Hindlimb muscle (tissue), 1 donor: ENCODE measurements around the gene NIPAL3. TPM values are rescaled to one million over a fixed set of nuclear protein-coding genes. Genes with fewer than 3 reads are reported as not detected.

Experiments
- DNase-seq: peaks from one replicate; pipeline ENCODE4 v3.0.0-alpha.2; 2013
- polyA plus RNA-seq: library from polyadenylated mRNA; unstranded; fragments of 120-200 nt; gene quantifications from one replicate; pipeline ENCODE4 v1.2.1, GENCODE V29; 2013; ENCODE audit not compliant: insufficient read length

NIPAL3 gene
- polyA plus RNA-seq, 1 donor, result 4.5 TPM

- no peak for DNase-seq
Measured at GRCh38 chr1:24391882-24392603, 23.6 kb upstream of the NIPAL3 start.

- DNase-seq, result no peak
Measured at GRCh38 chr1:24392604-24392946, 23.0 kb upstream of the NIPAL3 start.

- DNase-seq, result no peak
Measured at GRCh38 chr1:24392982-24393650, 22.5 kb upstream of the NIPAL3 start.

- no peak for DNase-seq
Measured at GRCh38 chr1:24393892-24394291, 21.7 kb upstream of the NIPAL3 start.

- DNase-seq, result no peak
Measured at GRCh38 chr1:24400065-24400464, 15.5 kb upstream of the NIPAL3 start.

- DNase-seq, result no peak
Measured at GRCh38 chr1:24403806-24404205, 11.8 kb upstream of the NIPAL3 start.

- no peak for DNase-seq
Measured at GRCh38 chr1:24406788-24407187, 8.8 kb upstream of the NIPAL3 start.

GRCh38 chr1:24409535-24409934 is 6.1 kb upstream of the NIPAL3 start:
- DNase-seq, result no peak

GRCh38 chr1:24410750-24411149 is 4.9 kb upstream of the NIPAL3 start:
- no peak for DNase-seq

GRCh38 chr1:24411963-24412362 is 3.6 kb upstream of the NIPAL3 start:
- no peak for DNase-seq

- no peak for DNase-seq
Measured at GRCh38 chr1:24412408-24412807, 3.2 kb upstream of the NIPAL3 start.

GRCh38 chr1:24413350-24414163 is 2.0 kb upstream of the NIPAL3 start, which contains the start of gene STPG1:
STPG1 (minus strand) TSS chr1:24413782; CDS start chr1:24401388, 12,394 bp downstream.
- DNase-seq, result peak; percentile 69

GRCh38 chr1:24414775-24415333 is 748 bp upstream of the NIPAL3 start:
- DNase-seq, result no peak

GRCh38 chr1:24415910-24416665 is 486 bp downstream of the NIPAL3 start:
- no peak for DNase-seq

- DNase-seq, result no peak
Measured at GRCh38 chr1:24416666-24417391, 1.2 kb downstream of the NIPAL3 start.

GRCh38 chr1:24417681-24418080 is 2.1 kb downstream of the NIPAL3 start:
- no peak for DNase-seq

GRCh38 chr1:24418898-24419628 is 3.5 kb downstream of the NIPAL3 start:
- DNase-seq, result no peak

GRCh38 chr1:24420547-24420946 is 4.9 kb downstream of the NIPAL3 start:
- DNase-seq, result no peak

- DNase-seq, result no peak
Measured at GRCh38 chr1:24421502-24421901, 5.9 kb downstream of the NIPAL3 start.

GRCh38 chr1:24424207-24424606 is 8.6 kb downstream of the NIPAL3 start:
- no peak for DNase-seq

GRCh38 chr1:24424990-24425389 is 9.4 kb downstream of the NIPAL3 start:
- no peak for DNase-seq
